Stimulated activated naive B cell treated with anti-CD40 and anti-IgM and Interleukin-4, amounts not matched to agents 10 μg/mL and 1 μg/mL and 100 μg/mL, for 72 hours (primary cell): ENCODE measurements around the gene SGSM1.
A peak's percentile ranks its signal among the peaks of the same experiment; 100 is the strongest.

Experiments used
- ATAC-seq, 2 donors: fragments of 150-1000 bp; cut with Tn5 transposase; replicated peaks; 2 replicates each; pipeline ENCODE4 v1.10.0; 2021; ENCODE audit warnings: moderate library complexity in 1 of 2
- DNase-seq: peaks from one replicate; pipeline ENCODE4 v3.0.0; 2021
- H3K27ac Mint-ChIP-seq: one replicate; pipeline ENCODE4 v1.8.0; 2022; ENCODE audit warnings: mild to moderate bottlenecking, mixed read lengths
- H3K27me3 Mint-ChIP-seq, 2 donors: one replicate each; pipeline ENCODE4 v1.8.0; 2022; ENCODE audit warnings: mixed read lengths in 2 of 2
- H3K36me3 Mint-ChIP-seq, 2 donors: one replicate each; pipeline ENCODE4 v1.8.0; 2022; ENCODE audit warnings: mixed read lengths in 2 of 2, mild to moderate bottlenecking in 1 of 2
- H3K4me1 Mint-ChIP-seq, 2 donors: one replicate each; pipeline ENCODE4 v1.8.0; 2022; ENCODE audit warnings: mixed read lengths in 2 of 2, mild to moderate bottlenecking in 1 of 2
- H3K4me3 Mint-ChIP-seq, 2 donors: one replicate each; pipeline ENCODE4 v1.8.0; 2022; ENCODE audit warnings: mild to moderate bottlenecking in 2 of 2, mixed read lengths in 2 of 2, moderate library complexity in 1 of 2
- H3K9me3 Mint-ChIP-seq, 2 donors: one replicate each; pipeline ENCODE4 v1.8.0; 2022; ENCODE audit warnings: mixed read lengths in 2 of 2, mild to moderate bottlenecking in 1 of 2

SGSM1 gene, protein sequence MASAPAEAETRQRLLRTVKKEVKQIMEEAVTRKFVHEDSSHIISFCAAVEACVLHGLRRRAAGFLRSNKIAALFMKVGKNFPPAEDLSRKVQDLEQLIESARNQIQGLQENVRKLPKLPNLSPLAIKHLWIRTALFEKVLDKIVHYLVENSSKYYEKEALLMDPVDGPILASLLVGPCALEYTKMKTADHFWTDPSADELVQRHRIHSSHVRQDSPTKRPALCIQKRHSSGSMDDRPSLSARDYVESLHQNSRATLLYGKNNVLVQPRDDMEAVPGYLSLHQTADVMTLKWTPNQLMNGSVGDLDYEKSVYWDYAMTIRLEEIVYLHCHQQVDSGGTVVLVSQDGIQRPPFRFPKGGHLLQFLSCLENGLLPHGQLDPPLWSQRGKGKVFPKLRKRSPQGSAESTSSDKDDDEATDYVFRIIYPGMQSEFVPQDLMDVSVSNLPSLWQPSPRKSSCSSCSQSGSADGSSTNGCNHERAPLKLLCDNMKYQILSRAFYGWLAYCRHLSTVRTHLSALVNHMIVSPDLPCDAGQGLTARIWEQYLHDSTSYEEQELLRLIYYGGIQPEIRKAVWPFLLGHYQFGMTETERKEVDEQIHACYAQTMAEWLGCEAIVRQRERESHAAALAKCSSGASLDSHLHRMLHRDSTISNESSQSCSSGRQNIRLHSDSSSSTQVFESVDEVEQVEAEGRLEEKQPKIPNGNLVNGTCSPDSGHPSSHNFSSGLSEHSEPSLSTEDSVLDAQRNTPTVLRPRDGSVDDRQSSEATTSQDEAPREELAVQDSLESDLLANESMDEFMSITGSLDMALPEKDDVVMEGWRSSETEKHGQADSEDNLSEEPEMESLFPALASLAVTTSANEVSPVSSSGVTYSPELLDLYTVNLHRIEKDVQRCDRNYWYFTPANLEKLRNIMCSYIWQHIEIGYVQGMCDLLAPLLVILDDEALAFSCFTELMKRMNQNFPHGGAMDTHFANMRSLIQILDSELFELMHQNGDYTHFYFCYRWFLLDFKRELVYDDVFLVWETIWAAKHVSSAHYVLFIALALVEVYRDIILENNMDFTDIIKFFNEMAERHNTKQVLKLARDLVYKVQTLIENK

DNA sequence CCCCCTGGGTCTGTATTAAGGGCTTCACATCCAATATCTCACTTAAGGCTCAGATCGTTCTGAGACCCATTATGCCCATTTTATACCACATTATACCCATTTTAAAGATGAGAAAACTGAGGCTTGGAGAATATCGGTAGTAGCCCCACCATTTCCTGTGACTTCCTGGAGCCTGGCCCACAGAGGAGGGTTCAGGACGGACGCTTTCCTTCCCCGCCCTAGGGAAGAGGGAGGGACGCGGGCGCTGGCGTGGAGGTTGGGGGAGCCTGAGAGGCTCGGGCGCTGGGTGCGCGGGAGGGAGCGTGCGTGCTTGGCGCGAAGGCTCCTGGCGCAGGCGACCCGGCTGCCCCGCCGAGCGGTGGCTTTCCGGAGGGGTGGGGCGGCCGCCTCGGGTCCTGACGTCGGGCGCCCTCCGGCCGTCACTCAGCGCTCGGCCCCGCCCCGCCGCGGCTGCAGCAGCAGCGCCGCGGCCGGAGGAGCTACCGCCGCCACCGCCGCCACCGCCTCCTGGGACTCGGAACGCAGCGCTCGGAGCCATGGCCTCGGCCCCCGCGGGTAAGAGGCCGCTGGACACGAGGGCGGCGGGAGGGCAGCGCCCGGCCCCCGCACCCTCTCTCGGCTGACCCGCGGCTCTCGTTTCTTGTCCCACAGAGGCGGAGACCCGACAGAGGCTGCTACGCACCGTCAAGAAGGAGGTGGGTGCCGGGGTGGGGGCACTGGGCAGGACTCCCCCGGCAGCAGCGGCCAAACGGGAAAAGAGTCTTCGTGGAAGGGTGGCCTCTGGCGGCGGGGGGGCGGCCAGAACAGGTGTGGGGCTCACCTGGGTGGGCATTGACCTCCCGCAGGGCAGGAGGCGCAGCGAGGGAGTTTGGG is at the start of gene SGSM1:
SGSM1 (plus strand) TSS at position 422 of the 873 bp plus-strand sequence; CDS start at position 537, 115 bp downstream.
- Mint-ChIP-seq H3K4me3 (peak within 1 kb of the TSS; percentile 73 to 76), H3K9me3 (peaks cover 0 to 1% of the 10 kb centered on the region in 2 donors), H3K27me3 (peaks cover 23 to 54% of the 10 kb centered on the region in 2 donors), H3K36me3 (peaks cover 0 to 2% of the 10 kb centered on the region in 2 donors), H3K4me1 (peaks cover 10 to 14% of the 10 kb centered on the region in 2 donors), H3K27ac (no peak within 1 kb of the TSS)
- ATAC-seq = peak; percentile 89 to 91
- peak; percentile 66 for DNase-seq

- Mint-ChIP-seq H3K9me3 (no peaks in the 10 kb centered on the region), H3K4me1 (no peaks in the 10 kb centered on the region), H3K27me3 (peaks cover 0 to 4% of the 10 kb centered on the region in 2 donors), H3K27ac (no peak overlapping the region), H3K36me3 (no peaks in the 10 kb centered on the region), H3K4me3 (no peak overlapping the region)
- DNase-seq (peak; percentile 11), ATAC-seq (no peak)
Observed at GRCh38 chr22:24758164-24758799, 47.7 kb upstream of the SGSM1 start.

- no peak for DNase-seq
- Mint-ChIP-seq H3K36me3 (no peaks in the 10 kb centered on the region), H3K4me3 (no peak overlapping the region), H3K9me3 (no peaks in the 10 kb centered on the region), H3K27ac (no peak overlapping the region), H3K4me1 (no peaks in the 10 kb centered on the region), H3K27me3 (peaks cover 0 to 10% of the 10 kb centered on the region in 2 donors)
- ATAC-seq = no peak
Observed at GRCh38 chr22:24759765-24760164, 46.2 kb upstream of the SGSM1 start.

DNA sequence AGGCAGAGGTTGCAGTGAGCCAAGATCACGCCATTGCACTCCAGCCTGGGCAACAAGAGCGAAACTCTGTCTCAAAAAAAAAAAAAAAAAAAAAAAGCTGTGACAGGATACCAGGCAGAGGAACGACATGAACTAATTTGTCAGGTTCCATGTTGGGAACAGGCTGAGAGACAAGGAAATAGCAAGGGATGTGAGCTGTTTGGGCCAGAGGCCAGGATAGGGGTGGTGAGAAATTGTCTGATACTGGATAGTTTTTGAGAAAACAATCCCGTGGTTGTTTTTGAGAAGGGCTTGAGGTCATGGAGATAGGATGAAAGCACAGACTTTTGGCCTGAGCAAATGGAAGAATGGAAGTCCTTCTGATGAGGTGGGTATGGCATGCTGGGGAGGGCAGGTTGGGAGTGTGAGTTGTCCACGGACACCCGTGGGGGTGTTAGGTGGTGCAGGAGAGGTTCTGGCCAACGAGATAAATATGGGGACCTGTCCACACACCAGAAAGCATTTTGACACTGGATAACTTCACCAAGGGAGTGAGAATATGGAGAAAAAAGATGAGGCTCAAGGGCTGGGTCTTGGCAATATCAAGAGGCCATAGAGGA is 45.2 kb upstream of the SGSM1 start:
- H3K4me3 Mint-ChIP-seq = no peak overlapping the region
- peaks cover 0 to 10% of the 10 kb centered on the region in 2 donors for H3K27me3 Mint-ChIP-seq
- H3K9me3 Mint-ChIP-seq = no peaks in the 10 kb centered on the region
- DNase-seq = no peak
- no peak overlapping the region for H3K27ac Mint-ChIP-seq
- no peak for ATAC-seq
- no peaks in the 10 kb centered on the region for H3K4me1 Mint-ChIP-seq
- no peaks in the 10 kb centered on the region for H3K36me3 Mint-ChIP-seq

DNA sequence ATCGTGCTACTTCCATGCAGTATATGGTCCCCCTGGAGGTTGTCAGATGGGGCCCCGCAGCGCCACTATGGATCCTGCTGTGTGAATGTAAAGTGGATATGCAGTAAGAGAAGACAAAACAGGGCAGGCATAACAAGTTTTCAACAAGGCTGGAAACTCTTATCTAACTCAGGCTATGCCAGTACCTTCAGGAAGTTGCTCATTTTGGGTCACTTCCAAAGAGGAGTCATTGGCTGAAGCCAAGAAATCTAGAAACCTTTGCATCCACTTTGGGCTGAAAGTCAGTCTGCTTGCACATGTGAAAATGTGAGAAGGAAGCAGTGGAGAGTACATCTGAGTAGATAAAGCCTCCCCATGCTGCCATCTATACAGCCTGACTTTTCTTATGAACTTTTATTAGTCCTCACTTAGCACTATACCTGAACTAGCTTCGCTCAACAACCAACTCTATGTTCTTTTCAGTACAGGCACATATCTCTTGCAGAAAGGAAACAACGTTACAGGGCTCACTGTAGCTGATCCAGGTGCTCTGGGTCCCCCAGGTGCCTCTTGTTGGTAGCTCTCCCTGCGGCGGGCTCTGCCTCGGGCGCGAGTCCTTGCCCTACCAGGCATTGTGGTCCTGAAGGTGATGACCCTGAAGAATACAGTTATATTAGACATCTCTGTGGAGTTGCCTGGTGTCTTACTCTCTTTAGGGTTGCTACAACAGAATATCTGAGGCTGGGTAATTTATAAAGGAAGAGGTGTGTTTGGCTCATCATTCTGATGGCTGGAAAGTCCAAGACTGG is 43.9 kb upstream of the SGSM1 start:
- DNase-seq (no peak), ATAC-seq (no peak)
- Mint-ChIP-seq H3K9me3 (no peaks in the 10 kb centered on the region), H3K27me3 (peaks cover 0 to 10% of the 10 kb centered on the region in 2 donors), H3K4me3 (no peak overlapping the region), H3K4me1 (no peaks in the 10 kb centered on the region), H3K36me3 (no peaks in the 10 kb centered on the region), H3K27ac (no peak overlapping the region)

DNA sequence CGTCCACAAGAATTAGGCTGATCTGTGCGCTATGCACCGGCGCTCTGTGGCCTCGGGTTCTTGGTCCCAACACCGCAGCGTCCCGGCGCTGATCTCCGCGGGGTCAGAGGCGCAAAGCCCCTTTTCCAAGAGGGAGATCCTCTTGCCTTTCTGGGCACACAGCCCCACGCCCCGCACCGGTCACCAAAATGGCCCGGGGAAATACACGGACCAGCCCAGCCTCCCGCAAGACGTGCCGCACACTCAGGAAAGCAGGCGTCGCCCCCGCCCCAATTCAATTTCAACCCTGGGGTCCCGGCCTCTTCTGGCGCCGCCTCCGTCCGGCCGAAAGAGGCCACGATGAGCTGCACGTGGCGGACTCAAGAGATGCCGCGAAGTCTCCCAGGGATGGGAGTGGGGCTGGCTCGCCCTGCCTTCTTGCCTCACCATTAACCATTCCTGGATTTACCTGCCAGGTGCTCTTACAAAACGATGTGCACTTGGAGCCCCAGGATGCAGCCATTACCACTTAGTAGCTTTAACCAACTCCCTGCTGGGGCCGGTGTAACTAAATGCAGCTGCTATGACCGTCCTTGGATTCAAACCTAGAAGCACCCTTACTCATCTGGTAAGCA is 42.0 kb upstream of the SGSM1 start:
- H3K27me3 Mint-ChIP-seq = peaks cover 0 to 10% of the 10 kb centered on the region in 2 donors
- H3K9me3 Mint-ChIP-seq = no peaks in the 10 kb centered on the region
- no peaks in the 10 kb centered on the region for H3K4me1 Mint-ChIP-seq
- DNase-seq (no peak), ATAC-seq (no peak)
- H3K4me3 Mint-ChIP-seq = no peak overlapping the region
- no peak overlapping the region for H3K27ac Mint-ChIP-seq
- no peaks in the 10 kb centered on the region for H3K36me3 Mint-ChIP-seq

DNA sequence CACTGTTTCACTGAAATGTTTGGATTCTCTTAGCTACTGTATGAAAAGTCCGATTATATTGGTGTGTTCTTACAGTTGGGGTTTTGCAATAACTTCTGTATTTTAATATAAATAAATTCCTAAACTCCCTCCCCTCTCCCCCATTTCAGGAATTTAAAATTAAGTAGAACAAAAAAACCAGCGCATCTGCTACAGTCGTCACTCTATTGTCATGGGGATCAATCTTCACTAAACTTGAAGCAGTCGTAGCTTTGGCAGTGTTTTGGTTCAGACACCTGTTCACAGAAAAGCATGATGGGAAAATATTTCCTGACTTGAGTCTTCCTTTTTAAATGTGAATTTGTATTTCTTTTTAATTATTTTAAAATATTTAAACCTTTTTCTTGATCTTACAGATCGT is 40.8 kb upstream of the SGSM1 start:
- ATAC-seq (no peak), DNase-seq (no peak)
- no peaks in the 10 kb centered on the region for H3K9me3 Mint-ChIP-seq
- H3K4me1 Mint-ChIP-seq = no peaks in the 10 kb centered on the region
- H3K36me3 Mint-ChIP-seq = no peaks in the 10 kb centered on the region
- peaks cover 0 to 10% of the 10 kb centered on the region in 2 donors for H3K27me3 Mint-ChIP-seq
- H3K27ac Mint-ChIP-seq = no peak overlapping the region
- no peak overlapping the region for H3K4me3 Mint-ChIP-seq

DNA sequence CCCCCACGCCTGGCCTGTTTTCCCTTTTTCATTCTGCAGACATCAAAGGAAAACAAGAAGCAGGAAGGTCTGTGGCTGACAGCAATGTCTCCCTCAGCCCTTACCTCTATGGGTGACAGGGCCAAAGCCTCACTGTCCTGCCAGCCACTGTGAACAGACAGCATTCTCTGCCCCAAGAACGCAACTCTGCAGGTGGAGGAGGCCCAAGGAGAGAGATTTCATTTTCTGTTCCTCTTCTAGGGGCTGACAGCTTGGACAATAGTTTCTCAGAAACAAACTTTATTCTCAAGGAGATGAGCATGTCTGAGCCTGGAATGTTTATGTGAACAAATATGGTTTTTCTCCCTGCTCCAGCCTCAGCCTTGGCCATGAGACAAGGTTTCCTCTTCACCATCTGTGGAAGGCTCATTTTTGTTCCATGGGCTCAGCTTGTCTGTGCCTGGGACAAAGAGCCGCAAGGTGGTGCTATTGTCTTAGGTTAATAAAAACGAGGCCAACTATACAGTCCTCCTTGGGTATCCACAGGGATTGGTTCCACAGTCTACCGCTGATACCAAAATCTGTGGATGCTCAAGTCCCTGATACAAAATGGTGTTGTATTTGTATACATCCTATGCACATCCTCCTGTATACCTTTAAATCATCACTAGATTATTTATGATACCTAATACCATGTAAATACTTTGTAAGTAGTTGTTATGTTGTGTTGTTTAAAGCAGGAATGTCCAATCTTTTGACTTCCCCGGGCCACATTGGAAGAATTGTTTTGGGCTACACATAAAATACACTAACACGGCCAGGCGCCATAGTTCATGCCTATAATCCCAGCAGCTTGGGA is 37.3 kb upstream of the SGSM1 start:
- no peak overlapping the region for H3K27ac Mint-ChIP-seq
- H3K27me3 Mint-ChIP-seq = peaks cover 14 to 23% of the 10 kb centered on the region in 2 donors
- no peaks in the 10 kb centered on the region for H3K9me3 Mint-ChIP-seq
- H3K4me3 Mint-ChIP-seq = no peak overlapping the region
- ATAC-seq (peak; percentile 64 to 83), DNase-seq (no peak)
- no peaks in the 10 kb centered on the region for H3K36me3 Mint-ChIP-seq
- H3K4me1 Mint-ChIP-seq = no peaks in the 10 kb centered on the region

DNA sequence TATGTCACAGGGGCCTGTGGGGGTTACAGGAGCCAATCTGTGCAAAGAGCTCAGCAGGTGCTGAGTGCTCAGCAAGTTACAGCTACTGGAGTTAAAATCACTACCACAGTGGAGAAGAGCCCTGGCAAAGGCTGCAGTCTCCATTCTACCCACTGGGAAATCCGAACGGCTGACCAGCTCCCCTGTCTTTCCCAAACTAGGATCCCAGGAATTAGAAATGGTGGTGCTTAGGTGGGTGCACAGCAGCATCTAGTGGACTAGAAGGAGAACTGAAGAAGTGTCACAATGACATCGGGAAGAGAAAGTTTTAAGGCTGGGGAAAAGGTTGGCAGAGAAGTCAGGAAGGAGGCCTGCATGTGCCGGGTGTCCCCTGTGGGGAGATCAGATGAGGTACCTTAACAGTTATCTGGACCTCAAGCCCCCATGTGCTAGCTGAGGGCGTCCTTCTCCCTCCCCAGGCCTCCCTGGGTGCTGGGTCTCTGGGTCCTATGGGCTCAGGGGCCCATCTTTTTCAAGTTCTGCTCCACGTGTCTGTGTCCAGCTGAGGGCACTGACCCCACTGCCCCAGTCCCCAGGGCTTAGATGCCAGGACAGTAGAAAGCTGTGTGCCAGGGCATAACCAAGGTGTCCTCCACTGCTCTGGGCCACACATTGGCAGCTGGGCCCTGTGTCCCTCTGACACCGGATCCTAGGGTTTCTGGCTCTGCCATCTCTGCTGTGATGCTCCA is 33.4 kb upstream of the SGSM1 start:
- no peak for ATAC-seq
- H3K9me3 Mint-ChIP-seq = no peaks in the 10 kb centered on the region
- H3K4me3 Mint-ChIP-seq = no peak overlapping the region

GRCh38 chr22:24775769-24776492 is 30.1 kb upstream of the SGSM1 start:
- Mint-ChIP-seq H3K27me3 (peaks cover 25 to 45% of the 10 kb centered on the region in 2 donors), H3K4me1 (no peaks in the 10 kb centered on the region), H3K36me3 (no peaks in the 10 kb centered on the region), H3K9me3 (no peaks in the 10 kb centered on the region), H3K27ac (peak overlapping the region; percentile 48), H3K4me3 (no peak overlapping the region)
- no peak for ATAC-seq
- DNase-seq = no peak

More for the DNA sequence above, 33.4 kb upstream of the SGSM1 start:
- H3K4me1 Mint-ChIP-seq = no peaks in the 10 kb centered on the region
- no peak overlapping the region for H3K27ac Mint-ChIP-seq
- DNase-seq = no peak
- H3K27me3 Mint-ChIP-seq = peaks cover 25 to 33% of the 10 kb centered on the region in 2 donors
- no peaks in the 10 kb centered on the region for H3K36me3 Mint-ChIP-seq
